ENCODE results near the gene MS4A5.

DNA sequence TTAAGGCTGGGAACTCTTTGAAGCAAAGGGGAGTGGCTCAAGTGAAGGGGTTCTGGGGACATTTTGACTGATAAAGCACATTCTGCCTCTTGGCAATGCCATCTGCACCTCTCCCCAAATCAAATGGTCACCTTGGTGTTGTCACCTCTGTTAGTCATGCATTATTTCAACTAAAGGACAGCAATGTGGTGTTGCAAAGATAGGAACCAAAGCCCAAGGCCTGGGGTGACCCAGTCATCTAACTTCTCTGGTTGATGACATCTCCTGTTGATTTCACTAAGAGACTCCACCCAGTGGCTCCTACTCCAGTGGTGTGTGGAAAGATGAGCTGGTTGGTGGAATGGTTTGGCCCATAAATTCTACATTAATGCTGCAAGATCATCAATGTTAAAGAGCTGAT lies 18.5 kb downstream of the MS4A5 start:
- TF ChIP-seq CTCF (IDR thresholded peaks at IDR 0.05) = no peak
- no peak for TF ChIP-seq ZFX (IDR thresholded peaks at IDR 0.05; ENCODE audit: borderline replicate concordance)
